CD4-positive, alpha-beta T cell (primary cell): ENCODE results near the gene INSIG1. TPM values are rescaled to one million over a fixed set of nuclear protein-coding genes. Genes with fewer than 3 reads are reported as not detected.

ENCODE experiments used
- ATAC-seq: fragments of 200-7000 bp; cut with Tn5 transposase; one replicate; pipeline ENCODE4 v1.10.0; 2022; ENCODE audit warnings: mild to moderate bottlenecking; ENCODE audit not compliant: poor library complexity
- CTCF ChIA-PET: fragments of 350-600 bp; sonication (Branson Sonifier 250); formaldehyde crosslinking; loops from one replicate; lab custom pipeline; 2021; ENCODE audit warnings: antibody characterized with exemption, inconsistent platforms; lab: Charles Lee
- POLR2A ChIA-PET: fragments of 350-600 bp; sonication (Branson Sonifier 250); formaldehyde crosslinking; loops from one replicate; lab custom pipeline; 2021; ENCODE audit warnings: antibody characterized with exemption, inconsistent platforms; lab: Charles Lee
- DNase-seq, 14 experiments: peaks; one replicate each; pipeline ENCODE4 v3.0.0-alpha.2; 2013 to 2020; ENCODE audit warnings: mixed read lengths in 2 of 14
- H3K27ac ChIP-seq, 2 donors: one replicate each; pipeline versions ENCODE4 v1.5.1 to v1.7.0; 2013; ENCODE audit warnings: low read length in 2 of 2, low read depth in 1 of 2, mild to moderate bottlenecking in 1 of 2
- H3K27me3 ChIP-seq, 2 experiments: 1 replicate in 1 of 2; 2 replicates in 1 of 2; pipeline versions ENCODE4 v1.6.1 to v1.7.0; 2013; ENCODE audit warnings: low read length in 2 of 2, control low read depth in 1 of 2, mild to moderate bottlenecking in 1 of 2, moderate library complexity in 1 of 2; ENCODE audit not compliant: insufficient read depth in 2 of 2, control insufficient read depth in 1 of 2
- H3K36me3 ChIP-seq: one replicate; pipeline ENCODE4 v1.6.1; 2013; ENCODE audit warnings: low read length, control low read depth; ENCODE audit not compliant: insufficient read depth
- H3K4me1 ChIP-seq: one replicate; pipeline ENCODE4 v1.6.1; 2013; ENCODE audit warnings: low read length, control low read depth; ENCODE audit not compliant: insufficient read depth
- H3K4me3 ChIP-seq: one replicate; pipeline ENCODE4 v1.5.1; 2013; ENCODE audit warnings: mild to moderate bottlenecking, low read length, moderate library complexity
- H3K9me3 ChIP-seq, 2 experiments: 1 replicate in 1 of 2; 2 replicates in 1 of 2; pipeline versions ENCODE4 v1.6.1 to v1.7.0; 2013; ENCODE audit warnings: low read length in 2 of 2, mild to moderate bottlenecking in 2 of 2, control low read depth in 1 of 2, moderate library complexity in 1 of 2; ENCODE audit not compliant: control insufficient read depth in 1 of 2, insufficient read depth in 1 of 2
- H3K27ac Mint-ChIP-seq: one replicate; pipeline ENCODE4 v1.8.0; 2020; ENCODE audit warnings: mixed read lengths
- H3K27me3 Mint-ChIP-seq: one replicate; pipeline ENCODE4 v1.8.0; 2021; ENCODE audit warnings: mixed read lengths
- H3K36me3 Mint-ChIP-seq: one replicate; pipeline ENCODE4 v1.8.0; 2021; ENCODE audit warnings: low read depth, mixed read lengths
- H3K4me1 Mint-ChIP-seq: one replicate; pipeline ENCODE4 v1.8.0; 2021; ENCODE audit warnings: low read depth, mixed read lengths
- H3K4me3 Mint-ChIP-seq: one replicate; pipeline ENCODE4 v1.8.0; 2020; ENCODE audit warnings: mild to moderate bottlenecking, mixed read lengths
- H3K9me3 Mint-ChIP-seq: one replicate; pipeline ENCODE4 v1.8.0; 2020; ENCODE audit warnings: mixed read lengths
- intact Hi-C, 2 experiments: fragments of 100-400 bp; cut with DNase I in 1 of 2; cut with micrococcal nuclease in 1 of 2; formaldehyde crosslinking; loops; one replicate each; pipeline versions ENCODE4 v1.15.1 to v1.9.0; 2023 to 2025; cut with DNase I, micrococcal nuclease
- total RNA-seq, 174 experiments: library from RNA in 2 of 174; stranded (reverse) in 2 of 174; gene quantifications; one replicate each; pipeline ENCODE4 v1.2.3 and lab custom pipeline; 2021 to 2026
- TF ChIP-seq, protein P1 (sequence below): fragments of 200-600 bp; IDR thresholded peaks from one replicate; pipeline ENCODE4 v1.8.0; 2022; ENCODE audit warnings: antibody characterized with exemption, mild to moderate bottlenecking

Gene INSIG1
- total RNA-seq, 2 experiments from 2014 or later = 58.1 to 60.9 TPM

DNA sequence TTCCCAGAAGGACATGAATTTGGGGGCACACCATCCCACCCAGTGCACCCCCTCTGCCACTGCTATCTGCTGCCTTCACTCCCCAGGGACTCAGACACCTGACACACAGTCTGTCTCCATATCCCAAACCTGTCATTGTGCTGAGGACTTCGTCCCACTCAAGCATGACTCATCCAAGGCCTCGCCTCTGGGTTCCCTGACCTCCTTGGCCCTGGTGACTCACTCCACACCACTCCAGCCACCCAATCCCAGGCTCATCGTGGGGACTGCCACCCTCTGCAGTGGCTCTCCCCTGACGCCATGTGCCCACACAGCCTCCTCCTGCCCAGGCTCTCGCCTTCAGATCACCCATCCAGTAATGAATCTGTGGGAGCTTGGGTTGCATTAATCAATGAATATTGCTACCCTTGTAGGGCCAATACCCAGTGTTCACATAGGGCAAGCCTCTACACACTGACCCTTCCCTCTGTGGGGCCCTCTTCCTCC, 6.6 kb upstream of the INSIG1 start:
- ATAC-seq = no peak
- TF ChIP-seq, protein P1, sequence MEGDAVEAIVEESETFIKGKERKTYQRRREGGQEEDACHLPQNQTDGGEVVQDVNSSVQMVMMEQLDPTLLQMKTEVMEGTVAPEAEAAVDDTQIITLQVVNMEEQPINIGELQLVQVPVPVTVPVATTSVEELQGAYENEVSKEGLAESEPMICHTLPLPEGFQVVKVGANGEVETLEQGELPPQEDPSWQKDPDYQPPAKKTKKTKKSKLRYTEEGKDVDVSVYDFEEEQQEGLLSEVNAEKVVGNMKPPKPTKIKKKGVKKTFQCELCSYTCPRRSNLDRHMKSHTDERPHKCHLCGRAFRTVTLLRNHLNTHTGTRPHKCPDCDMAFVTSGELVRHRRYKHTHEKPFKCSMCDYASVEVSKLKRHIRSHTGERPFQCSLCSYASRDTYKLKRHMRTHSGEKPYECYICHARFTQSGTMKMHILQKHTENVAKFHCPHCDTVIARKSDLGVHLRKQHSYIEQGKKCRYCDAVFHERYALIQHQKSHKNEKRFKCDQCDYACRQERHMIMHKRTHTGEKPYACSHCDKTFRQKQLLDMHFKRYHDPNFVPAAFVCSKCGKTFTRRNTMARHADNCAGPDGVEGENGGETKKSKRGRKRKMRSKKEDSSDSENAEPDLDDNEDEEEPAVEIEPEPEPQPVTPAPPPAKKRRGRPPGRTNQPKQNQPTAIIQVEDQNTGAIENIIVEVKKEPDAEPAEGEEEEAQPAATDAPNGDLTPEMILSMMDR = no peak
- ChIA-PET POLR2A (no interaction called here), CTCF (no interaction called here)
- H3K27me3 ChIP-seq = no peaks in the 10 kb centered on the region
- H3K4me1 Mint-ChIP-seq = peaks cover under 1% of the 10 kb centered on the region
- H3K4me1 ChIP-seq = peaks cover 22% of the 10 kb centered on the region
- no peaks in the 10 kb centered on the region for H3K36me3 ChIP-seq
- peak in 2 of 14 experiments; percentile 57 to 74 for DNase-seq
- peaks cover 4% of the 10 kb centered on the region for H3K27me3 Mint-ChIP-seq
- H3K9me3 ChIP-seq = no peaks in the 10 kb centered on the region
- H3K4me3 Mint-ChIP-seq = no peak overlapping the region
- H3K27ac ChIP-seq = no peak overlapping the region
- no peak overlapping the region for H3K4me3 ChIP-seq
- no peak overlapping the region for H3K27ac Mint-ChIP-seq
- no peaks in the 10 kb centered on the region for H3K9me3 Mint-ChIP-seq
- H3K36me3 Mint-ChIP-seq = no peaks in the 10 kb centered on the region
- intact Hi-C loops = loop anchor here (5.0 to 10.0 kb wide), 4 partner anchors 54 to 1844 kb away; partner anchors contain the start of genes LMBR1 (in 1 of the 2) and UBE3C (in 1 of the 2)

DNA sequence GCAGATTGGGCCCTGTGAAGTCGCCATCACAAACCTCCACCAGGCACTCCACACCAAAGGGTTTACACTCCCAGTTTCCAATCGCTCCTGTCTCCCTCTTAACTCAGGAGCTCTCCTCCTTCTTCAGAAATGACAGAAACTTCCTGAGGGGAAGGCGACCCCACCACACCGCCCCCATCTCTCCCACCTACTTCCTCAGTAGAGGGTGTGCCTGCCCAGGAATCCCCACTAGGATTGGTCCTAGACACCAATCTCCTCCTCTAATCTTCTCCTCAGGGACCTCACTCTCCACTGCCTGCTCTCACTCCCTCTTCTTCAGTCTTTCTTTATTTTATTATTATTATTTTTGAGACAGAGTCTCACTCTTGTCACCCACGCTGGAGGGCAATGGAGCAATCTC, 5.9 kb upstream of the INSIG1 start:
- POLR2A ChIA-PET = no interaction called here
- H3K27me3 Mint-ChIP-seq = peaks cover 4% of the 10 kb centered on the region
- CTCF ChIA-PET = no interaction called here

DNA sequence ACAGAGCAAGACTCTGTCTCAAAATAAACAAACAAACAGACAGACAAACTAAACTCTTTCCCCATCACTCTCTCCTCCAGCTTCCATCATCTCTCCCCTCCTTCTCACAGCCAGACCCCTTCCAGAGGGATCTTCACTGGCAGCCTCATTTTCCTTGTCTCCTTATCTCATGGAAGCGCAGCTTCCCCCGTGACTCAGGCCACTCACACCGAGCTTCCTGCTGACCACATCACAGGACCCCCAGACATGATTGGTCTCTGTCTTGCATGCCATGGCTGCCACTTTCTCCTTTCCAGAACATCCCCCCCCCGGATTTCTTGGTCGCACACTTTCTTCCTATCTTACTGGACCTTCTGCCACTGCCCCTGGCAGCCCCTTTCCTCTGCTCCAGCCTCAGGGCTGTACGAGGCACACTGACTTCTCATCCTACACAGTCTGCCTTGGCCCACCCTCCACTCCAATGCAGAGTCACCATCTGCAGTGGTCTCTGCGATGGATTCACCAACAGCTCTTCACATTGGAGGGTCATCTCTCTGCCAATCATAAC, 4.9 kb upstream of the INSIG1 start:
- no peak for ATAC-seq
- H3K9me3 Mint-ChIP-seq = no peaks in the 10 kb centered on the region
- DNase-seq = no peak
- Histone ChIP-seq H3K9me3 (no peaks in the 10 kb centered on the region), H3K4me1 (peaks cover 19% of the 10 kb centered on the region), H3K4me3 (no peak overlapping the region), H3K27ac (no peak overlapping the region), H3K27me3 (no peaks in the 10 kb centered on the region), H3K36me3 (no peaks in the 10 kb centered on the region)
- no peak overlapping the region for H3K27ac Mint-ChIP-seq
- H3K4me3 Mint-ChIP-seq = no peak overlapping the region
- peaks cover 9% of the 10 kb centered on the region for H3K4me1 Mint-ChIP-seq
- TF ChIP-seq, protein P1 = no peak
- POLR2A ChIA-PET = no interaction called here
- no peaks in the 10 kb centered on the region for H3K36me3 Mint-ChIP-seq
- CTCF ChIA-PET = no interaction called here
- intact Hi-C loops = loop anchor here (5.0 to 10.0 kb wide), 4 partner anchors 55 to 1842 kb away; partner anchors contain the start of genes LMBR1 (in 1 of the 2) and UBE3C (in 1 of the 2)
- H3K27me3 Mint-ChIP-seq = peaks cover 4% of the 10 kb centered on the region

More for the DNA sequence above, 5.9 kb upstream of the INSIG1 start:
- H3K4me3 ChIP-seq = no peak overlapping the region
- TF ChIP-seq, protein P1 = no peak
- peaks cover 24% of the 10 kb centered on the region for H3K4me1 ChIP-seq
- H3K27me3 ChIP-seq = no peaks in the 10 kb centered on the region
- H3K27ac ChIP-seq = no peak overlapping the region
- Mint-ChIP-seq H3K9me3 (no peaks in the 10 kb centered on the region), H3K27ac (no peak overlapping the region), H3K4me3 (no peak overlapping the region), H3K36me3 (no peaks in the 10 kb centered on the region), H3K4me1 (peaks cover 6% of the 10 kb centered on the region)
- no peaks in the 10 kb centered on the region for H3K36me3 ChIP-seq
- DNase-seq (no peak), ATAC-seq (no peak)
- no peaks in the 10 kb centered on the region for H3K9me3 ChIP-seq
- intact Hi-C loops = loop anchor here (5.0 to 10.0 kb wide), 4 partner anchors 54 to 1843 kb away; partner anchors contain the start of genes LMBR1 (in 1 of the 2) and UBE3C (in 1 of the 2)
